ENCODE results near the gene HSD17B2. TPM values are rescaled to one million over a fixed set of nuclear protein-coding genes. Genes with fewer than 3 reads are reported as not detected.

HSD17B2 gene
- total RNA-seq, 1 experiment from 2014 or later, result 3.1 TPM

DNA sequence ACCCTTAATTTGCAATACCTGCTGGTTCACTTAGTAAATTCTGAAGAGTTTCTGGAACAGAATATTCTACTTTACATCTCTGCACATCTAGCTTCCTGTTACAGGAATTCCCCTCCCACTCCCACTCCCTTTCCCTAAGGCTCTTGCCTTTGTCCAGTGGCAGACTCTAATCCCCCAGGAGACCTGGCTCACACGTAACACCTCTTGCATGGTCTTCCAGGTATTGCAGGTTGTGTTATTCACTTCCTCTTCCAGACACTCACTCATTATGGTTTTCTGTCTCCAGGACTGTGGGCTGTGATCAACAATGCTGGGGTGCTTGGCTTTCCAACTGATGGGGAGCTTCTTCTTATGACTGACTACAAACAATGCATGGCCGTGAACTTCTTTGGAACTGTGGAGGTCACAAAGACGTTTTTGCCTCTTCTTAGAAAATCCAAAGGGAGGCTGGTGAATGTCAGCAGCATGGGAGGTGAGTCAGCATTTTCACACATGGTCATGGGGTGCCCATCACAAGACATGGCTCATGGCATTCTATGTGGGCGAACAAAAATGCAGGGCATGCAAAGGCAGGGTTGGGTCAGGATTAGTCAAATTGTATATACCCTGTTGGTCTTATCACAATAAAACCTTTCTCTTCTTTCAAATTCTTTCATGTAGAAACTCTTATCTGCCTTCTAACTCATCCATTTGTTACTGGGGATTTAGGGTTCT lies 35.8 kb downstream of the HSD17B2 start:
- Histone ChIP-seq H4K20me1 (ENCODE audit: low read length) (no peaks in the 10 kb centered on the region), H2AFZ (ENCODE audit: low read length) (no peak overlapping the region), H3K9ac (ENCODE audit: low read length) (no peak overlapping the region), H3K4me1 (ENCODE audit: insufficient read depth, low read length) (peaks cover 3% of the 10 kb centered on the region; the same call in 1 of the 2 replicates), H3K36me3 (ENCODE audit: low read depth, low read length) (no peaks in the 10 kb centered on the region), H3F3A (ENCODE audit: low read length, unreplicated experiment) (no peaks in the 10 kb centered on the region), H3K27ac (ENCODE audit: low read length) (peak overlapping the region; percentile 41), H3K4me2 (ENCODE audit: low read length) (no peak overlapping the region), H3K27me3 (ENCODE audit: low read length) (no peaks in the 10 kb centered on the region), H3K9me2 (replicated peaks; ENCODE audit: low read length) (no peaks in the 10 kb centered on the region), H3K9me3 (ENCODE audit: low read length) (no peaks in the 10 kb centered on the region), H3K4me3 (ENCODE audit: low read length) (no peak overlapping the region), H3K79me2 (ENCODE audit: low read length) (no peaks in the 10 kb centered on the region)
- DNase-seq (peak; percentile 54), ATAC-seq (peak; percentile 43; the same call in 1 of the 2 replicates)
- POLR2A ChIA-PET (ENCODE audit: unreplicated experiment), result no interaction called here
- CTCF ChIA-PET, result no interaction called here
- intact Hi-C loops (cut with micrococcal nuclease), result no loop called here
- no TSS peak for BruUV-seq (replicated peaks)
- TF ChIP-seq EZH2 (IDR thresholded peaks at IDR 0.05; ENCODE audit: low read length, unreplicated experiment) (no peak), EZH2phosphoT487 (IDR thresholded peaks at IDR 0.05; ENCODE audit: borderline replicate concordance, low read length) (no peak), CTCF (conservative IDR thresholded peaks at IDR 0.05; ENCODE audit: low read depth, low read length) (no peak)

DNA sequence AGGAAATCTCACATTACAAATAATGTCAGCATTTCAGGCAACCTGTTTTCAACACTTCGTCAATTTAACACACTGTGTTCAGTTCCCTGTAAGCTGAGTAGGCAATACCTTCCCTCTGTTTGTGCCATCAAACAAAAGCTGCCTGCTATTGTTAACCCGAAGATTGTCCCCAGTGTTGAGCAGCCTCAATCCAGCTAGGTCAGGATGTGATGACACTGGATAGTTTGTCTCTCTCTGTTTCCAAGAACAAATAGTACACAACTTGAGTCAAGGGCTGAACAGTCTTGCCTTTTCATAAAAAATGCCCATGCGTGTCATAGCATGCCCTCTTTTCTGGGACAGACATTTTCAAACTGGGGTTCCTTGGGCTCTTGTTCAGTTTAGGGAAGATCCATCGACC lies 36.4 kb downstream of the HSD17B2 start:
- no peaks in the 10 kb centered on the region for H3K36me3 ChIP-seq (ENCODE audit: low read depth, low read length)
- ChIA-PET POLR2A (ENCODE audit: unreplicated experiment) (no interaction called here), CTCF (no interaction called here)
- no peaks in the 10 kb centered on the region for H3K9me3 ChIP-seq (ENCODE audit: low read length)
- H4K20me1 ChIP-seq (ENCODE audit: low read length), result no peaks in the 10 kb centered on the region
- peaks cover 3% of the 10 kb centered on the region; the same call in 1 of the 2 replicates for H3K4me1 ChIP-seq (ENCODE audit: insufficient read depth, low read length)
- H3K27me3 ChIP-seq (ENCODE audit: low read length), result no peaks in the 10 kb centered on the region
- intact Hi-C loops (cut with micrococcal nuclease), result no loop called here
- no peaks in the 10 kb centered on the region for H3F3A ChIP-seq (ENCODE audit: low read length, unreplicated experiment)
- H2AFZ ChIP-seq (ENCODE audit: low read length), result no peak overlapping the region
- H3K27ac ChIP-seq (ENCODE audit: low read length), result 0 out of 2 replicates have a peak overlapping the region, but pooled peaks have one; percentile 41
- DNase-seq, result no peak
- no peak overlapping the region for H3K4me3 ChIP-seq (ENCODE audit: low read length)
- no peak for ATAC-seq
- no peak overlapping the region for H3K9ac ChIP-seq (ENCODE audit: low read length)
- H3K9me2 ChIP-seq (replicated peaks; ENCODE audit: low read length), result no peaks in the 10 kb centered on the region
- no TSS peak for BruUV-seq (replicated peaks)
- H3K79me2 ChIP-seq (ENCODE audit: low read length), result no peaks in the 10 kb centered on the region
- H3K4me2 ChIP-seq (ENCODE audit: low read length), result no peak overlapping the region
- TF ChIP-seq EZH2phosphoT487 (IDR thresholded peaks at IDR 0.05; ENCODE audit: borderline replicate concordance, low read length) (no peak), CTCF (conservative IDR thresholded peaks at IDR 0.05; ENCODE audit: low read depth, low read length) (no peak), EZH2 (IDR thresholded peaks at IDR 0.05; ENCODE audit: low read length, unreplicated experiment) (no peak)

DNA sequence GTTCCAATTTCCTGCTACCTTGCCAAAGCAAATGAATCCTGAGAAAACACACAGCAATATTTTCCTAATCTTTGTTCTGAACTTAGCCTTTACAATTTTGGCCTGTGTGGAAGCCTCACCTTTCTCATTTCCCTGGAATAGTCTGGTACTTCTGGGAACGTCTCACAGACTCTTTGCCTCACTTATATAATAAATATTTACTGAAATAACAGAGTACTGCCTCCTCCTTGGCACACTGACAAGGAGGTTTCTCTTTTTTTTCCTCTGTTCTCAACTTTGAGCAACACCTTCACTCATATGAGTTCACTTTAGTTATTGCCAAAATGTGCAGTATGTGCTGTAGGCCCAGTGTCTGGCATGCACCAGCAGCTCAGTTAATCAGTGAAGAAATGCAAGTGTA lies 37.3 kb downstream of the HSD17B2 start:
- intact Hi-C loops (cut with micrococcal nuclease), result no loop called here
- H3K9me3 ChIP-seq (ENCODE audit: low read length), result no peaks in the 10 kb centered on the region
- no peaks in the 10 kb centered on the region for H3F3A ChIP-seq (ENCODE audit: low read length, unreplicated experiment)
- ChIA-PET CTCF (no interaction called here), POLR2A (ENCODE audit: unreplicated experiment) (no interaction called here)
- H3K79me2 ChIP-seq (ENCODE audit: low read length), result no peaks in the 10 kb centered on the region
- no peak for DNase-seq
- no peak overlapping the region for H3K4me2 ChIP-seq (ENCODE audit: low read length)
- no peaks in the 10 kb centered on the region for H4K20me1 ChIP-seq (ENCODE audit: low read length)
- peaks cover 3% of the 10 kb centered on the region; the same call in 1 of the 2 replicates for H3K4me1 ChIP-seq (ENCODE audit: insufficient read depth, low read length)
- H3K36me3 ChIP-seq (ENCODE audit: low read depth, low read length), result no peaks in the 10 kb centered on the region
- no peak for TF ChIP-seq CTCF (conservative IDR thresholded peaks at IDR 0.05; ENCODE audit: low read depth, low read length)
- no peak for TF ChIP-seq EZH2 (IDR thresholded peaks at IDR 0.05; ENCODE audit: low read length, unreplicated experiment)
- no peak for TF ChIP-seq EZH2phosphoT487 (IDR thresholded peaks at IDR 0.05; ENCODE audit: borderline replicate concordance, low read length)
- BruUV-seq (replicated peaks), result no TSS peak
- H3K4me3 ChIP-seq (ENCODE audit: low read length), result no peak overlapping the region
- H3K9me2 ChIP-seq (replicated peaks; ENCODE audit: low read length), result no peaks in the 10 kb centered on the region
- no peak for ATAC-seq
- H3K9ac ChIP-seq (ENCODE audit: low read length), result no peak overlapping the region
- no peak overlapping the region for H3K27ac ChIP-seq (ENCODE audit: low read length)
- no peak overlapping the region for H2AFZ ChIP-seq (ENCODE audit: low read length)
- no peaks in the 10 kb centered on the region for H3K27me3 ChIP-seq (ENCODE audit: low read length)
